HS-5 (cell line): Measurements from ENCODE around the gene ARL6IP4.
"Not testable (repeated sequence)": the region's sequence is repeated elsewhere in the genome, so short reads cannot be mapped to it uniquely, and the experiment has no call there.

Experiments
- DNase-seq: peaks from one replicate; pipeline ENCODE4 v3.0.0-alpha.2; 2012; ENCODE audit warnings: low read depth

Gene ARL6IP4

GRCh38 chr12:122980183-122981035, at the start of gene ARL6IP4:
TSS of gene ARL6IP4 (plus strand) at chr12:122980681. CDS start at chr12:122981140, 459 bp downstream.
- no peak for DNase-seq

- DNase-seq, result no peak
These were observed 48.3 kb upstream of the ARL6IP4 start for GRCh38 chr12:122932207-122932606.

GRCh38 chr12:122934722-122935121, 45.8 kb upstream of the ARL6IP4 start:
- no peak for DNase-seq

- DNase-seq, result no peak
These were observed 45.2 kb upstream of the ARL6IP4 start for GRCh38 chr12:122935318-122935717.

GRCh38 chr12:122937622-122938091, 42.8 kb upstream of the ARL6IP4 start:
- DNase-seq, result no peak

GRCh38 chr12:122939125-122939524, 41.4 kb upstream of the ARL6IP4 start:
- DNase-seq, result no peak

GRCh38 chr12:122941351-122941750, 39.1 kb upstream of the ARL6IP4 start:
- not testable (repeated sequence) for DNase-seq

GRCh38 chr12:122942637-122943036, 37.8 kb upstream of the ARL6IP4 start:
- no peak for DNase-seq

- DNase-seq, result no peak
These were observed 37.3 kb upstream of the ARL6IP4 start for GRCh38 chr12:122943196-122943595.

- DNase-seq, result no peak
These were observed 35.6 kb upstream of the ARL6IP4 start for GRCh38 chr12:122944605-122945592.

- DNase-seq, result peak; percentile 97
These were observed 33.7 kb upstream of the ARL6IP4 start for GRCh38 chr12:122946690-122947341.

GRCh38 chr12:122947352-122947792, 33.1 kb upstream of the ARL6IP4 start:
- DNase-seq, result no peak

- no peak for DNase-seq
These were observed 31.9 kb upstream of the ARL6IP4 start for GRCh38 chr12:122948605-122949004.

GRCh38 chr12:122949405-122949804, 31.1 kb upstream of the ARL6IP4 start:
- DNase-seq, result no peak

- DNase-seq, result no peak
These were observed 30.4 kb upstream of the ARL6IP4 start for GRCh38 chr12:122949816-122950675.

- DNase-seq, result no peak
These were observed 29.1 kb upstream of the ARL6IP4 start for GRCh38 chr12:122951406-122951805.

GRCh38 chr12:122951979-122952892, 28.2 kb upstream of the ARL6IP4 start:
- DNase-seq, result no peak

GRCh38 chr12:122955156-122955555, 25.3 kb upstream of the ARL6IP4 start:
- no peak for DNase-seq

- no peak for DNase-seq
These were observed 24.4 kb upstream of the ARL6IP4 start for GRCh38 chr12:122956035-122956434.
